HFFc6 (cell line): Measurements from ENCODE around the gene SNU13. TPM values are rescaled to one million over a fixed set of nuclear protein-coding genes. Genes with fewer than 3 reads are reported as not detected.
"Not testable (repeated sequence)": the region's sequence is repeated elsewhere in the genome, so short reads cannot be mapped to it uniquely, and the experiment has no call there.

Experiments
- DNase-seq: peaks from one replicate; pipeline ENCODE4 v3.0.0-alpha.2; 2018
- H3K27ac Mint-ChIP-seq: 2 replicates; pipeline ENCODE4 v1.8.0; 2020; ENCODE audit warnings: mild to moderate bottlenecking, mixed read lengths
- H3K27me3 Mint-ChIP-seq: 2 replicates; pipeline ENCODE4 v1.8.0; 2021; ENCODE audit warnings: mild to moderate bottlenecking, moderate library complexity, mixed read lengths; ENCODE audit not compliant: insufficient read depth
- H3K36me3 Mint-ChIP-seq: 2 replicates; pipeline ENCODE4 v1.8.0; 2021; ENCODE audit warnings: low read depth, mixed read lengths
- H3K4me1 Mint-ChIP-seq: 2 replicates; pipeline ENCODE4 v1.8.0; 2020; ENCODE audit warnings: low read depth, mixed read lengths
- H3K4me3 Mint-ChIP-seq: 2 replicates; pipeline ENCODE4 v1.8.0; 2020; ENCODE audit warnings: mild to moderate bottlenecking, moderate library complexity, mixed read lengths
- H3K9me3 Mint-ChIP-seq: 2 replicates; pipeline ENCODE4 v1.8.0; 2020; ENCODE audit warnings: mild to moderate bottlenecking, mixed read lengths
- total RNA-seq, 6 experiments: library from RNA; stranded (reverse); fragmentation: NEBNext Ultra II Directional; extraction: Animal tissue kit (Norgen Biotek cat#: 25700); gene quantifications; 2 replicates in 1 of 6; 3 replicates in 5 of 6; pipeline ENCODE4 v1.2.3, GENCODE V29; 2021
- TF ChIP-seq, protein P1 (sequence below): fragments of 200-600 bp; sonication (generic); IDR thresholded peaks from 2 replicates; pipeline ENCODE4 v1.5.0; 2021; ENCODE audit warnings: antibody characterized with exemption, mild to moderate bottlenecking

The SNU13 gene
- total RNA-seq, 6 experiments from 2014 or later: 208 to 263 (median 234) TPM

DNA sequence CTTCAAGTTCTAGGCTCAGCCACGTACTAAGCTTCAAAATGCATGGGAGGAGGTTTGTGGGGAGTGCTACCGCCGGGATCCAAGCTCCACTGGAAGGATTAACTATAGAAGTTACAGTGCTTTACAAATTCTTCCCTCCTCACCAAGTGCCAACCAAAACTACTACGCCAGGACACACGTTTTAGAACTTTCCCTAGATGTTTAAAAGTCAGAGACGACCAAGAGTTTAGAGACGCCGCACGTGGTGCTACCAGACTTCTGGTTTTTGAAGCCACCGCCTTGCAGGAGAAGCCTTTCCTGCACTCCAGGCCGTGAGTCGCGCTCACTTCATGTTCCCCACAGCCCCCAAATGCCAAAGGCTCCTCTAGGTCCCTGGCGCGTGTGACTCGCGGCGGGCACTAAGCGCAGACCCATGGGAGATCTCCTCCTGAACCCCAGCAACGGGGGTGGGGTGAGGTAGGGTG, 734 bp downstream of the SNU13 start:
- Mint-ChIP-seq H3K36me3 (peaks cover 17% of the 10 kb centered on the region; the same call in 1 of the 2 replicates), H3K27me3 (no peaks in the 10 kb centered on the region; the same call in 1 of the 2 replicates), H3K27ac (peak overlapping the region; percentile 92), H3K4me1 (peaks cover 37% of the 10 kb centered on the region), H3K4me3 (peak overlapping the region; percentile 96), H3K9me3 (no peaks in the 10 kb centered on the region)
- TF ChIP-seq, protein P1, sequence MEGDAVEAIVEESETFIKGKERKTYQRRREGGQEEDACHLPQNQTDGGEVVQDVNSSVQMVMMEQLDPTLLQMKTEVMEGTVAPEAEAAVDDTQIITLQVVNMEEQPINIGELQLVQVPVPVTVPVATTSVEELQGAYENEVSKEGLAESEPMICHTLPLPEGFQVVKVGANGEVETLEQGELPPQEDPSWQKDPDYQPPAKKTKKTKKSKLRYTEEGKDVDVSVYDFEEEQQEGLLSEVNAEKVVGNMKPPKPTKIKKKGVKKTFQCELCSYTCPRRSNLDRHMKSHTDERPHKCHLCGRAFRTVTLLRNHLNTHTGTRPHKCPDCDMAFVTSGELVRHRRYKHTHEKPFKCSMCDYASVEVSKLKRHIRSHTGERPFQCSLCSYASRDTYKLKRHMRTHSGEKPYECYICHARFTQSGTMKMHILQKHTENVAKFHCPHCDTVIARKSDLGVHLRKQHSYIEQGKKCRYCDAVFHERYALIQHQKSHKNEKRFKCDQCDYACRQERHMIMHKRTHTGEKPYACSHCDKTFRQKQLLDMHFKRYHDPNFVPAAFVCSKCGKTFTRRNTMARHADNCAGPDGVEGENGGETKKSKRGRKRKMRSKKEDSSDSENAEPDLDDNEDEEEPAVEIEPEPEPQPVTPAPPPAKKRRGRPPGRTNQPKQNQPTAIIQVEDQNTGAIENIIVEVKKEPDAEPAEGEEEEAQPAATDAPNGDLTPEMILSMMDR: no peak
- no peak for DNase-seq

DNA sequence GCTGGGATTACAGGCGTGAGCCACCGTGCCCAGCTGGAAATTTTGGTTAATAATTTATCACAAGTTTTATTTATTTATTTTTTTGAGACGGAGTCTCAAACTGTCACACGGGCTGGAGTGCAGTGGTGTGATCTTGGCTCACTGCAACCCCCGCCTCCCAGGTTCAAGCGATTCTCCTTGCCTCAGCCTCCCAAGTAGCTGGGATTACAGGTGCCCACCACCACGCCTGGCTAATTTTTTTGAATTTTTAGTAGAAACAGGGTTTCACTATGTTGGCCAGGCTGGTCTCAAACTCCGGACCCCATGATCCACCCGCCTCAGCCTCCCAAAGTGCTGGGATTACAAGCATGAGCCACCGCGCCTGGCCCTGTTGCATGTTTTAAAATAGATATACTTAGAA, 1.8 kb downstream of the SNU13 start:
- Mint-ChIP-seq H3K27ac (peak overlapping the region; percentile 92), H3K4me3 (peak overlapping the region; percentile 96), H3K4me1 (peaks cover 38% of the 10 kb centered on the region), H3K36me3 (peaks cover 22% of the 10 kb centered on the region)
- not testable (repeated sequence) for H3K9me3 Mint-ChIP-seq, DNase-seq, H3K27me3 Mint-ChIP-seq

DNA sequence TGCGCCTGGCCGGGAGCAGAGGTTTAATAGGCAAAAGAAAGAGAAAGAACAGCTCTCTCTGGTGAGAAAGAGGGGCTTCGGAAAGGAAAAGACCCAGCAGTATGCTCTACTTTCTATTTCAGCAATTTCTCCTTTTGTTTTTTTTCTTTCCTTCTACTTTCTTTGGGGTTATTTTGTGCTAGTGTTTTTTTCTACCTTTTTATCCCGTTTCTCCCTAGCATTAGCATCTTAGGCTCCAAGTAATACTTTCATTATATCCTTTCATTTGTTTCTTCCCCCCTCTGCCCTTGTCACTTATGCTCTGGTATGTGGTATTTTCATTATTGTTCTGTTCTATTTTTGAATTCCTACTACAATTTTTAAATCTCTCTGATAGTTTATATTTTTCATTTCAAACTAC, 4.5 kb downstream of the SNU13 start:
- TF ChIP-seq, protein P1: no peak
- peak overlapping the region; percentile 73 for H3K4me3 Mint-ChIP-seq
- no peaks in the 10 kb centered on the region; the same call in 1 of the 2 replicates for H3K27me3 Mint-ChIP-seq
- H3K36me3 Mint-ChIP-seq: peaks cover 32% of the 10 kb centered on the region
- peak overlapping the region; percentile 98 for H3K27ac Mint-ChIP-seq
- H3K9me3 Mint-ChIP-seq: no peaks in the 10 kb centered on the region
- DNase-seq: no peak
- H3K4me1 Mint-ChIP-seq: peaks cover 32% of the 10 kb centered on the region

DNA sequence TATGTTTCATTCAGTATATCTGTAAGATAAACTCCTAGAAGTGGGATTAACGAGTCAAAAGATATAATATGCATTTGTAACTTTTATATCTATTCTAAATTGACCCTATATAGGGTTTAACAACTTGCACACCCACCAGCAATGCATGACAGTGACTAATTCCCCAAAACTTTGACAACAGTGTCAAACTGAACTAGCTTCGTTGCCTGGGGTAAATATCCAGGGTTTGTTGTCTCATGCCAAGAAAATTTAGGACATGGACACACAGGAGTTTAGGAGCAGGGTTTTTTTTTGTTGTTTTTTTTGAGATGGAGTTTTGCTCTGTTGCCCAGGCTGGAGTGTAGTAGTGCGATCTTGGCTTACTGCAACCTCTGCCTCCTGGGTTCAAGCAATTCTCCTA, 5.1 kb downstream of the SNU13 start:
- Mint-ChIP-seq H3K36me3 (peaks cover 33% of the 10 kb centered on the region), H3K4me1 (peaks cover 32% of the 10 kb centered on the region), H3K27ac (peak overlapping the region; percentile 98), H3K9me3 (no peaks in the 10 kb centered on the region), H3K4me3 (peak overlapping the region; percentile 96), H3K27me3 (no peaks in the 10 kb centered on the region)
- DNase-seq: peak; percentile 82
- TF ChIP-seq, protein P1: no peak

DNA sequence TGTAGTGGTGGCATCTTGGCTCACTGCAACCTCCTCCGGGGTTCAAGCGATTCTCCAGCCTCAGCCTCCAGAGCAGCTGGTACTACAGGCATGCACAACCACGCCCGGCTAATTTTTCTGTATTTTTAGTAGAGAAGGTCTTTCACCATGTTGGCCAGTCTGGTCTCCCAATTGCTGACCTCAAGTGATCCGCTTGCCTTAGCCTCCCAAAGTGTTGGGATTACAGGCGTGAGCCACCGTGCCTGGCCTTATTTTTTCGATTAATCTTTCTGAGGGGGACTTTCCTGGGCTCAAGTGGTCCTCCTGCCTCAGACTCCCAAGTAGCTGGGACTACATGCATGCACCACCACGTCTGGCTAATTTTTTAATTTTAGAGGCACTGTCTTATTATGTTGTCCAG, 5.6 kb downstream of the SNU13 start:
- peaks cover 38% of the 10 kb centered on the region for H3K36me3 Mint-ChIP-seq
- peaks cover 32% of the 10 kb centered on the region for H3K4me1 Mint-ChIP-seq
- DNase-seq: no peak
- H3K27ac Mint-ChIP-seq: peak overlapping the region; percentile 98
- TF ChIP-seq, protein P1: no peak
- no peaks in the 10 kb centered on the region for H3K9me3 Mint-ChIP-seq
- H3K4me3 Mint-ChIP-seq: peak overlapping the region; percentile 96
- H3K27me3 Mint-ChIP-seq: no peaks in the 10 kb centered on the region

DNA sequence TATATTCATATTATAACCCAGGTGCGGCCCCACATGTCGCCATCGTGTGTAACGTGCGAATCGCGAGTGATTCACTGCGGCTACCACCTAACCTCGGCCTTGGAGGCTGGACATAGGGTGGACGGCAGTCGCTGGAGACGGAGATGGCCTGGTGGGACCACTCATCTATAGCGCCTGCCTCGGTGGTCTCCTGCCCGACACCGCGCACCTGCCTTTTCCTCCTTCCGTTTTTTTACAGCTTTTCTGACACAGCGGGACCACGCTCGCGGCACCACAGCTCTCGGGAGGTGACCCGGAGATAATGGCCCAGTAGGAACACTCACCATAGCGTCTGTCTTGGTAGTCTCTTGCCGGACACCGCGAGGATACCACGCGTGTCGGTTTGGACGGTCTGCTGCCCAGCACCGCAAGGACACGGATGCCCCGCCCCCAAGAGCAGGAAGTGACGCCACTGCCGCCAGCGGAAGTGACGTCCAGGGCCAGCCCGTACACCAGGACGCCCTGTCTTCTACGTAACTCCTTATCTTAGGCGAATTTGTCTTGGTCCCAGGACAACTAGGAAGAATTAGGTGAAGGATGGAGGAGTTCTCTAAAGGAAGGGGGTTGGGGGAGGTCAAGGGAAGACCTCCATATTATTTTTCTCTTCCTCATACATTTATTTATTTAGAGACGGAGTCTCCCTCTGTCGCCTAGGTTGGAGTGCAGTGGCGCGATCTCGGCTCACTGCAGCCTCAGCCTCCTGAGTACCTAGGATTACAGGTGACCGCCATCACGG, 6.4 kb downstream of the SNU13 start:
- Mint-ChIP-seq H3K9me3 (no peaks in the 10 kb centered on the region), H3K4me1 (peaks cover 27% of the 10 kb centered on the region), H3K27me3 (no peaks in the 10 kb centered on the region), H3K27ac (peak overlapping the region; percentile 98), H3K4me3 (peak overlapping the region; percentile 96), H3K36me3 (peaks cover 32% of the 10 kb centered on the region)
- TF ChIP-seq, protein P1: no peak
- DNase-seq: peak; percentile 85
